HG03354 (cell line): ENCODE measurements around the gene EIF5.
A peak's percentile ranks its signal among the peaks of the same experiment; 100 is the strongest.
"Not testable (repeated sequence)": the region's sequence is repeated elsewhere in the genome, so short reads cannot be mapped to it uniquely, and the experiment has no call there.

ENCODE experiments used
- ATAC-seq: cut with Tn5 transposase; IDR thresholded peaks from one replicate; pipeline ENCODE4 v1.9.1; 2021; ENCODE audit warnings: mild to moderate bottlenecking; ENCODE audit not compliant: unreplicated experiment, poor library complexity, severe bottlenecking

The EIF5 gene

DNA sequence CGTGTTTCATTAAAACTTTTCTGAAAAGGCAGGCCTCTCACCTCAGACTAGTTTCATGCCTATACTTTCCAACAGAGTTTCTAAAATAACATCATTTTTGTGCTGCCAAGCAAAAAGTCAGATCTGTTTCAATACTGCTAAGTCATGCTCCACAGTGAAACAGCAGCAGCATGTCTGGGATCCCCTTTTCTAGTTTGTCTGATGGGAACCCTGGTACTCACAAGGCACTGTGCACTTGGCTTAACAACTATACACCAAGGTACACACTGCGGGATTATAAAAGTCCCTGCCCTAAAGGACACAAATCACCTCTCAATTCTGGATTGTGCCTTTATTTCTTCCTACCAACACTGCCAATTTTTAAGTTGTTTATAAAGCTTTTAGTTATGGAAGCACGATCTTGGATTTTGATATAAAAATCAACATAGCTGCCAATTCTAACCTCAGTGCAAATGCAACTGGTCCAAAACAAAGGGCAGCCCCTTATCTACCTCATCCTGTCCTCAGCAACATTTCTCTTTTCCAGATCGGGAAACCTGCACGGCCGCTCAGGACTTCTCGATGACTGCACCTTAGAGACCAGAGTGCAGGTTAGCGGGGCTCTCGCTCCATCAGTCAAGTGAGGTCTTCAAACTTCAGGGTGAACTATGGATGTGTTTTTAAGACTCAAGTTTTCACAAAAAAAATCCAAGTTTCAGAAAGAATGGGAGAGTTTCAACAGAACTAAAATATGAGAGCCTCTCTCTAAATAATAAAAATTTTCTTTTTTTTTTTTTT lies 1.7 kb upstream of the EIF5 start:
- no peak for ATAC-seq

DNA sequence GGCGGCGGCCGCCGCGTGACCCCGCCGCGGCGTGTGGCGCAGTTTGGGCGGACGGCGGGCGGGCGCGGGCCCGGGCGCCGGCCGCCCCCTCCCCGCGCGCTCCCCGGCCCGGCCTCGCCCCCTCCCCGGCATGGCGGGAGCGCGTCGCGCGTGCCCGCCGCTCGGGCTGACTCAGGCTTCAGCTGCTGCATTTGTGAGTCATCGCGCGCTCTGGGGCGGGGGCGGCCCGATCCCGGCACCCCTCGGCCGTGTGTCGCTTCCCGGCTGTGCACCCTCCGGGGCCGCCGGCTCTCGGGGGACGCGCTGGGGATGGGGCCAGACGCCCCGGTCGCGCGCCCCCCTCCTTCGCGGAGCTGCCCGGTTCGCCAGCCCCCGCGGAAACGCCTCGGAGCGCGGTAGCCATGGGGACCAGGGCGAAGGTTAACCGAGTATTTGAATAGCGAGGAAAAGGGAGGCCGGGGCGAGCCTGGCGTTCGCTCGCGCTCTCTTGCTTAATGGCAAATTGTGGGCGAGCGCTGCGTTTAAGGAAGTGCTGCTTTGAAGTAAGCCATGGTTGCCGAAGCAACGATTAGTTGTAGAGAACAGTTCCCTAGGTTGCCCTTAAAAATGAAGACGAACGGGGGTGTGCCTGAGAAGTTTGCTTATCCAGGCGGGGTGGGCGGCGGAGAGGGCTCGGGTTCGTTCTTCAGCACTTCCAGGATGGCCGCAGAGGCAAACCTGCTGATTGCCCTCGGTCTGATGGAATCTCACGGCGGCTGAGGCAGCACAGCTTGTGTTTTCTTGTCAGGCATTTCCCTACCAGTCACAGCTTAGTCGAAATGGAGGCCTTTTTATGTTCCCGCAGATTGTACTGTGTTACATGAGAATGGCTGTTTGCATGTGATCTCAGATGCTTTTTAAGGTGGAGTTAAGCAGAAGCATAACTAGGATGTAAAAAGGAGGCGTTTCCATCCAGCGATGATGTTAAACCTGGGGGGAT lies 896 bp downstream of the EIF5 start:
- ATAC-seq, result peak; percentile 27

DNA sequence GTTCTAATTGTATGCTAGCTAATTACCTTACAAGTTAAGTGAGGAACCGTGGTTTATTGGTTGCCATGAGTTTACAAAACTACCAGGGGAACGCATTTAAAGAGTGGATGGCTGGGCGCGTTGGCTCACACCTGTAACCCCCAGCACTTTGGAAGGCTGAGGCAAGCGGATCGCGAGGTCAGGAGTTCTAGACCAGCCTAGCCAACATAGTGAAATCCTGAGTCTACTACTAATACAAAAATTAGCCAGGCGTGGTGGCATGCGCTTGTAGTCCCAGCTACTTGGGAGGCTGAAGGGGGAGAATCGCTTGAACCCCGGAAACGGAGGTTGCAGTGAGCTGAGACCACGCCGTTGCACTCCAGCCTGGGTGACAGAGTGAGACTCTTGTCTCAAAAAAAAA lies 2.2 kb downstream of the EIF5 start:
- ATAC-seq, result no peak

DNA sequence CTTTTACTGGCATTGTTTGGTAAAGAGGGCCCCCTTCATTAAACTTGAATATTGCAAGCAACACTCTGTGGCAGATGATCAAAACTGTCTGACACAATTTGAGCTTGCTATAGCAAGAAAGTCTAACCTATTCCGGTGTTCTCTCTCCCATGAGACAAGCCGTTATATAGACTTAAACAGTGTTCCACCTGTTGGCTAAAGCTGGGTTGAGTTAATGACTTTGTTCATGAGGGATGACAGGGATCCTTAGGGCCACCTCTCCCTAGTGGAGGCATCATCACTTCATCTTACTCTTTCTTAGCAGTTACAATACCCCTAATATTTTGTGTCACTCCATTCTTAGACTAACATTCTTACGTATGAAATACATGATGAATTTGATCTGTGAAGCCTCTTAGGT lies 3.8 kb downstream of the EIF5 start:
- ATAC-seq, result no peak

DNA sequence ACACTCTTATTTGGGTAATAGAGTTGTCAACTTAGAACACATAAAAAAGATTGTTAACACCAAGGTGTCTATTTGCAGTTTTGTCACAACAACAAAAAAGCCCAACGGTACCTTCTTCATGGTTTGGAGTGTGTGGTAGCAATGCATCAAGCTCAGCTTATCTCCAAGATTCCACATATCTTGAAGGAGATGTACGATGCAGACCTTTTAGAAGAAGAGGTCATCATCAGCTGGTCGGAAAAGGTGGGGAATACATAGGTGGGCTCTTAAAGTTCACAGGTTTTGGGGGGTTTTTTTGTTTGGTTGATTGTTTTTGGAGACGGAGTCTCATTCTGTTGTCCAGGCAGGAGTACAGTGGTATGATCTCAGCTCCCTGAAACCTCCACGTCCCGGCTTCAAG lies 5.5 kb downstream of the EIF5 start:
- ATAC-seq, result no peak

DNA sequence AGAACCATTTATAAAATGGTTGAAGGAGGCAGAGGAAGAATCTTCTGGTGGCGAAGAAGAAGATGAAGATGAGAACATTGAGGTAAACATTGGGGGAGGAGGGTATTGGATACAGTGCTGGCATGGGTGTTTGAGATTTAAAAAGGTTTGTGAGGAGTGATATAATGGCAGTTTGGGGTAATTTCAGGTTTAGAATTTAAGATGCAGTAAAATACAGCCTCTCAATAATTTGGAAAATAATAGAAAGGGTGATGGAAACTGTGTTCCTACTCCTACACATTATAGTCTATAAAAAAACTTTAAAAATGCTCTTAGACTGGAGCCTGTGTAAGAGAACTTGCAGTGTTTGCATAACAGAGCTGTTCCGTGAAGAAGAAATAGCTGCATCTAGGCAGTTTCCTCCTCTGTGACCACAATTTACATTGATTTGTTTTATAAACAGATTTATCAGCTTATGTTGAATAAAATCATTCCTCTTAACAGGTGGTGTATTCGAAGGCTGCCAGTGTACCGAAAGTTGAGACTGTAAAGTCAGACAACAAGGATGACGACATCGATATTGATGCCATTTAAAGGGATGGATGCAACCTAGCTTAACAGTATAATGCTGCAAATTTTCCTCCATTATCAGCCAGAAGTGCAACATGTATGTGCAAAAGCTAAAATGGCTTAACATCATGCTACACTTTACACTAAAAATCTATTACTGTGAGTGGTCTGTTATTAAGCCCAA lies 6.6 kb downstream of the EIF5 start:
- no peak for ATAC-seq

DNA sequence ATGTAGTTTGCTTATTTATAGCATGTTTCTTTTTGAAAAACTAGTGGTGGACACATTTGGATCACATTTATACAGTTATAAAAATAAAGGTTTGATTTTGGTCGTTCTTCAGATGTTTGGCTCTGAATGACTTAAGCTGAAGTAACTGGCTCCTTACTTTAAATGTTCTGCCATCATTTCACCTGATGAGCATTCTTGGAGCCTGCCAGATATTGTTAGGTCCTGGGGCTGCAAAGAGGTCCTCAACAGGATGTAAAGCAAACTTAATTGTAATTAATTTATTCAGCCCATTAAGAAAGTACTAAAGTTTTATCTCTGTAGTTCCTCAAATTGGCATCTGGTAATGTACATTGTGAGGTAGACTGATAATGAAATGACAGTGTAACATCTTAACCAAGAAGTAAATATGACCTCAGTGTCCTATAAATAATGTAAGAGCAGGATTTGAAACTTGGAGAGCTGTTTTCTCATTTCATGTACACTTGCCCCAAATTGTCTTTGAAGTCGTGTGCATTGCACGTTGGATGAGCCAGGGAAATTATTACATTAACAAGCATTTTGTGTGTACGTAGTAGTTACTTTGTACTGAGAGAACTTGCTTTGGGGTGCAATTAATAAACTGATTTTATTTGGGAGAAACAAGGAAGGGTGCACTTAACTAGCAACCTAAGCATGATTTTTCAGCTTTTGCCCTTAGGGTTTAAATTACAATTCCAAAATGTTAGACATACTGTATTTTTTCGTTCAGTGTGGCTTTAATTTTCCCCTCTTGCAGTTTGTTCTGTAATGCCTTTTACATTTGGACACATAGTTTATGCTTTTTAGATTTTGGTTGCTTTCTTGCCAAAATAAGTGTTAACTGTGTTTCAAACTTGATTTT lies 7.5 kb downstream of the EIF5 start:
- no peak for ATAC-seq

DNA sequence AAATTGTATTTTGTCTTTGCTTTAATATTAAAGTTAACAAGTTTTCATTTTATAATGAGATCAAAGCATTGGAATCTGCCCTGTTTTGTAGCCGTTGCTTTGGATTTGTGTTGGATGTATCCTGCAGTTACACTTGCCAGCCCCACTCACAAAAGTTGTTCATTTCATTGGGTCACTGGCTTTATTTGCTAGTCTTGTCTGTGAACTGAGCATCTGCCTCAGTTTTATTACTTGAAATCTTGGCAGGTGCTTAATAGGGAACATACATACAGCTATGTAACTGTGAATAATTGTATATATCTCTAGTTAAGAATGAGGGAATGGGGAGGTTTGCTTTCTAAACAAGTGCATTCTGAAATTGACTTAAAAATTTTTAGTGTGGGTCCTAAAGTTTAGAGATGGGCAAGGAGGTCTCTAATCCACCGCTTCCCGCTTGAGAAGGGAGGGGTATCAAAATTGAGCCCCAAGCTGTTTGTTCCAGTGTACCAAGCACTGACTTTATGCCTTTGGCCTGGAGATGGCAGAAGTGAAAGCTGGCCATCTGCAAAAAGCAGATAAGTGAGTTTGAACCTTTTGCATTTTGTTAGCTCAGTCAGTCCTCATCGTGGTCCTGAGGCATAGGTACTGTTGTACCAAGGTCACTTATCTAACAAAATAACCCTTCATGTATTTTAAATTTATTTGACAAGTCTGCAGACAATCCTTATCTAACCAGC lies 9.3 kb downstream of the EIF5 start:
- no peak for ATAC-seq

DNA sequence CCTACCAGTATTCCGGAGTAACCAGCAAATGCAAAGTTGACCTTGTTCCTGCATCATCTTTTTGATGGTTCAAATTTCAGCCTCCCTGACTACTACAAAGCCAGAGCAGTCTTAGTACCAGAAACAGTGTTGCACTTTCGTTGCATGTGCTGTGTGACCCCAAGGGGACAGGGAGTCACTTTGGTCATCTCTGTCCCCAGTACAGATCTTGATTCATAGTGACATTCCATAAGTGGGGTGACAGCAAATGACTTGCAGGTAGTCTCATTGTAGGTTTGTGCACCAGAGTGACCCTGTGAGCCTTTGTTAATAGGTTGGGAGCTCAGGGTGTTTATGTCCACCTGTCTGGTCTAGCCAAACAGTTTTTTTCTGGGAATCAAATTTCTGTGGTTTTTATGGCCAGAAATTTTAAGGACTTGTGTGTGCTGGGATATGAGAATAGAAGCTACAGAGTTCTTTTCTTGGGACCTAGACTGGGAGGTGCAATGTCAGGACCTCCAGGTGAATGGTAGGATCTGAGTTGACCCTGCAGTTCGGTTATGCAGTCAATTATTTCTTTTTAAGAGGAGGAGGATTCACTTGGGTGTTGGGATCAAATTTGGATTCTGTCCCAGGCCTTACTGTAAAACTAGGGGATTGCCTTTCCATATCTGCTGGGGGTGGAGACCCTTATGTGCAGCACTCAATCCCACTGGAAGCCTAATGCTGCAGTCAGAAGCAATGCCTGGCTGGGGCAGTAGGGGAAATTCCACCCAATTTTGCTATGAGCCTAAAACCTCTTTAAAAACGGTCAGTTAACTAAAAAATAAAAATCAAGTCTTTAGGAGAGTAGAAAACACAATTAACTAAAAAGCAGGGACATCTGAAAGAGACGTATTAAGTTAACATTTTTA lies 10.1 kb downstream of the EIF5 start:
- ATAC-seq, result no peak

DNA sequence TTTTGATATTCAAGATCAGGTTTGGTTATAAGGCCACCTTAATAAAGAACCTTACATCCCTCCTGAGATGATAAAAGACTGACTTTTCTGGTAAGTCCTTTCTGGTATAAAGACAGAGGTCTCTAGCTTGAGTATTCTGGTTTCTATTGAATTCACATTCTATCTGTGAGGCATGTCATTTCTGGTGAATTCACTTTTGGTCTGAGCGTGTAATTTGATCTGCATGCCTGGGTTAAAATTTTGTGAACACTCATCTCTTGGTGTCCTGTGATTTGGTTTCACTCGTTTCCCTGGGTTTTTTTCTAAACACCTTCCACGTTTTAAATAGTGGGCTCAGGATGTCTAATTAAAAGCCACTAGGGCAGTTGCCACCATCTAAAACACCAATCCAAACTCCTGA lies 12.2 kb downstream of the EIF5 start:
- ATAC-seq, result no peak

DNA sequence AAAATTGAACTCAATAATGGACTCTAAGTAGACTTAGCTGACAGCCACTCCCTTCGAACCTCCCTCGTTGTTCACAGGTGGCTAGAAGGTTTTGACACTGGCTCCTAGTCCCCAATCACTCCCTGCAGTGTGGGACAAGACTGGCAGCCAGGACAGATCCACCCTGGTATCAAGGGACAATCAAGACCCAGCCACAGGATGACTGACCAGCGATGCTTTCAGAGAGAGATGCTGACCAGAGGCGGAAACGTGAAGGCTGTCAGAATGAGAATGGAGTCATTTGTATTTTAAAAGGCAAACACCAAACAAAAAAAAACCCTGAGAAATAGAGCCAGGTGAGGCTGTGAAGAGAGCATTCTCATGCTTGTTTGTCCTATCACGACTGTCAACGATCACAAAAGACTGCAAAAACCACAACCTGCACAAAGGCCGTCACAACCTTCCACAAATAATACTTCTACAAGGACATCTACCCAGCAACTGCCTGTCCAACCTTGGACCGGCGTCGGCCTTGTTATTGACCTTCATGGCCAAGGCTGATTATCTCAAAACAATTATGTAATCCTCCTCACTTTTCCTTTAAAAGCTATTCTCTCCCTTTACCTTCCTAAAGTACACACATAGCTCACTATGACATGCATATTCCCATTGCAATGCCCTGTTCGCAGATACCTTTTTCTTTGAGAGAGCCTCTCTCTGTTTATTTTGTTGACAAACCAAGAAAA lies 13.2 kb downstream of the EIF5 start:
- ATAC-seq, result no peak

DNA sequence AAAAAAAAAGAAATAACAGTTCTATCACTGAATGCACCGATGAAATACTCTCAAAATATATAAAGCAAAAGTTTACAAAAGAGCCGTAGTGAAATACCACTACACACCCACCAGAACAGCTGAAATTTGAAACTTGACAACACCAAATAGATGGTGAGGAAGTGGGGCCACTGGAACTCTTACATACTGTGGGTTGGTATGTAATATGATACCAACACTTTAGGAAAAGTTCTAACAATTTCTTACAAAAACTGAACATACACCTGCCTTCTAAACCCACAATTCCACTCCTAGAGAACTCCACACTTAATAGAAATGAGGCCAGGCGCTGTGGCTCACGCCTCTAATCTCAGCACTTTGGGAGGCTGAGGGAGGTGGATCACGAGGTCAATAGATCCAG lies 14.1 kb downstream of the EIF5 start:
- ATAC-seq, result no peak

DNA sequence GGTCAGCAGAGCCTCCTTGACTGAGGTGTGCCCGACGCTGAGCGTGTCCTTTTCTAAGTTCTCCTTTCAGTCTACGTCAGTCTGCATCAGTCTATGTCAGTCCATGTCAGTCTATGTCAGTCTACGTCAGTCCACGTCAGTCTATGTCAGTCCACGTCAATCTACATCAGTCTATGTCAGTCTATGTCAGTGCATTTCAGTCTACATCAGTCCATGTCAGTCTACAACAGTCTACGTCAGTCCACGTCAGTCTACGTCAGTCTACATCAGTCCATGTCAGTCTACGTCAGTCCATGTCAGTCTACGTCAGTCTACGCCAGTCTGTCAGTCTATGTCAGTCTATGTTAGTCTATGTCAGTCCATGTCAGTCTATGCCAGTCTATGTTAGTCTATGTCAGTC lies 15.9 kb downstream of the EIF5 start:
- ATAC-seq, result no peak

DNA sequence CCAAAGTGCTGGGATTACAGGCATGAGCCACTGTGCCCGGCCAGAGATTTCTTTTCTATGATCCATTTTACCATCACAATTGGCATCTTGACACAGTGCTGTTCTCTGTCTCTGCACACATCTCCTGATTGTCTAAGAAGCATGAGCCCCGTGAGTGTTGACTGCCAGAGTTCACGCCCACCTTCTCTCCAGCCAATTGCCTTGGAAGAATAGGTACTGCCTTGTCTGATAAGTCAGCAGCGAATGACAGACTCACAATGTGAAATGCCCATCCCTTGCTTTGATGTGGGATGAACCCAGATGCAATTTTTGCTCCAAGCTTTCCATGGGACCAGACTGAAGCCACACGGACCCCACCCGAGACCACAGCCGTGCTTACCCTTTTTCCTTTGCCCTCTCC lies 19.3 kb downstream of the EIF5 start:
- no peak for ATAC-seq

DNA sequence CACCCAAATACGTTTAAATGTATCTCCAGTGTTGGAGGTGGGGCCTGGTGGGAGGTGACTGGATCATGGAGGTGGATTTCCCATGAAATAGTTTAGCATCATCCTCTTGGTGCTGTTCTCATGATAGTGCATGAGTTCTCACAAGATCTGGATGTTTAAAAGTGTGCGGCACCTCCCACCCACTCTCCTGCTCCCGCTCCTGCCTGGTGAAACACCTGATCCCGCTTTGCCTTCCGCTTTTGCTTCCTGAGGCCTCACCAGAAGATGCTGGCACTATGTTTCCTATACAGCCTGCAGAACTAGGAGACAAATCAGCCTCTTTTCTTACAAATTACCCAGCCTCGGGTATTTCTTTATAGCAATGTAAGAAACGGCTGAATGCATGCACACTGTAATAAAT lies 20.1 kb downstream of the EIF5 start:
- no peak for ATAC-seq

DNA sequence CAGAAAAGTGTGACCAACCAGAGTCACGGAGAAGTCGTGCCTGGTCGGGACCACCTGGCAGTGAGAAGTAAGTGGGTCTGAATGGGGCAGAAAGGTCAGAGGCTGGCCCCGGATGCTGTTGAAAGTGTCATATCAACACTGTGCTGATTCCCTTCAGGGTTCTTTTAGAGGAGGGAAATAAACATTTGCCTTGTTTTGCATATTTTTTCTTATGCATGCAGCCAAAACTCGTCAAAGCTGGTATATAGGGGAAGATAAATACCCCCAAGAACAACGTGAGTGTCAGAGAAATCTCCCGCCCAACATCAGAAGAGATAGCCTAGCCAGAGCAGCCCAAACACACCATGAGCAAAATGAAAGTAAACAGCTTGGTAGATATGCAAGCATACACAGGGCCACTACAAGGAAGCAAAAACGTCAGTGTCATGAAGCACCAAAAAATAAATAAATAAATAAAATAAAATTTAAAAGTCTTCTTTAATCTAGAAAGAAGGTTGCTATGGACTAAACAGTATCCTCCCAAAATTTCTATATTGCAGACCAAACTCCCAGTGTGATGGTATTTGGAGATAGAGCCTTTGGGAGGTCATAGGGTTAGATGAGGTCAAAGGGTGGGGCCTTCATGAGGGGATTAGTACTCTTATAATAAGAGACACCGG lies 22.1 kb downstream of the EIF5 start:
- ATAC-seq, result no peak

DNA sequence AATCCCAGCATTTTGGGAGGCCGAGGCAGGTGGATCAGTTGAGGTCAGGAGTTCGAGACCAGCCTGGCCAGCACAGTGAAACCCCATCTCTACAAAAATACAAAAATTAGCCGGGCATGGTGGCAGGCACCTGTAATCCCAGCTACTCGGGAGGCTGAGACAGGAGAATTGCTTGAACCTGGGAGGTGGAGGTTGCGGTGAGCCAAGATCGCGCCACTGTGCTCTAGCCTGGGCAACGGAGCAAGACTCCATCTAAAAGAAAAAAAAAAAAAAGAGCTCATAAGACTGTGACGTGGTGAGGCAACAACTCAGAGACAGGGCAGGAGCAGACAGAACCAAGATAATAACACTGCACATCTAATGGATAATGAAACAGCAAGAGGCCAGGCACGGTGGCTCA lies 23.5 kb downstream of the EIF5 start:
- ATAC-seq, result not testable (repeated sequence)
